HG02938 (cell line): ENCODE measurements around the gene PPM1H.

ENCODE experiments used
- ATAC-seq: cut with Tn5 transposase; IDR thresholded peaks from one replicate; pipeline ENCODE4 v1.9.1; 2021; ENCODE audit warnings: mild to moderate bottlenecking, moderate library complexity; ENCODE audit not compliant: unreplicated experiment

PPM1H gene

DNA sequence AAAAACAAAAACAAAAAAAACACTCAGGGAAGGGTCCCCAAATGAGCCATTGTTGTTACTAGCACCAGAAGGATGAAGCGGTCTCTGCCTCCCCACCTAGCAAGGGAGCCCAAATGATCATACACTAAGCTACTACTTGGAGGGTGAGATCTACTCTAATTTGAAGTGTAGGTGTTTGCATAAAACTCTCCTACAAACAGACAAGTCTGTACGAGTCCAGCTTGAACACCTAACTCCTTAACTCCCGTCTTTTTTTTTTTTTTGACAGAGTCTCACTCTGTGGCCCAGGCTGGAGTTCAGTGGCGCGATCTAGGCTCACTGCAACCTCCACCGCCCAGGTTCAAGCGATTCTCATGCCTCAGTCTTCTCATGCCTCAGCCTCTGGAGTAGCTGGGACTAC lies 132.6 kb downstream of the PPM1H start:
- ATAC-seq, result no peak

DNA sequence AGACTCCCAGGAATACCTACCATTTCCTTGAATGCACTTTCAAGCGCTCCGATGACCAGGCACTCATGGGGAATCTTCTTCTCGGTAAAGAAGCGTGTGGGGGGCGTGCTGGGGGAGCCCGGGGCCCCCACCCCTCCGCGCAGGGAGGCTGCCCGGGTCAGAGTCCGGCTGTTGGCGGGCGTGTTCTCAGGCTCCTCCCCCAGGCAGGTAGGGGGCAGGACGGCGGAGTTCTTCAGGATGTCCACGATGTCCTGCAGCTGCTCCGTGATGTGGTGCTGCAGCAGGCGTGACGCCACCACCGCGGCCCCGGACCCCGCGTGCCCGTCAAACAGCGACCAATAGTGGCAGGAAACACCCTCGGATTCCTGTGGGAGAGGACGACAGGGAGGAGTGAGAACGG lies 133.2 kb downstream of the PPM1H start:
- no peak for ATAC-seq

DNA sequence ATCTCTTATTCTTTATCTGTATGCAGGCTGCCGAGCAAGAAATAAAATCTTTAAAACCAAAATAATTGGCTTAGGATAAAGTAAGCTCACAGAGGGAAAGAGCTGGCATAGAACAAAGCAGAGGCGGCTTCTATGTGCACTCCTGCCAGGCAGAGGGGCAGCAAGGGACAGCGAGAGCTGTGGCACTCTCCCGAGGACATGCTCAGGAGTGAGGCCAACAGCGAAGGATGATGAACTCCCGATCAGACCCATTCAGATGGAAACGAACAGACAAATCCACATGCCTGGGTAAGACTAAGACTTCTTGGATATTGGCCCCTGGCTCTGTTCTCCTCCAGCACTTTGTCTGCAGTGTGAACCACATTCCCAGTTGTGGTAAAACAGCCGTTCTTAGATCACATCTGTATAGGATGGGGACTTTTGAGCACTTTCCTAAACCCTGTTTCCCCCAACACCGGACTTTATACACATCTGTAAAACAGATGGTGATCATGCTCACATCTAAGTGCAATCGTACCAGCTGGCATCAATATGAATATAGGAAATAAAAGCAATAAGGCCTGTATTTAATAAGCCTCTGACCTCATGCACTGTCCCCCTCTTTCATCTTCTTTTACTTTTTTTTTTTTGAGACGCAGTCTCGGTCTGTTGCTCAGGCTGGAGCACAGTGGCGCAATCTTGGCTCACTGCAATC lies 134.1 kb downstream of the PPM1H start:
- ATAC-seq, result no peak

DNA sequence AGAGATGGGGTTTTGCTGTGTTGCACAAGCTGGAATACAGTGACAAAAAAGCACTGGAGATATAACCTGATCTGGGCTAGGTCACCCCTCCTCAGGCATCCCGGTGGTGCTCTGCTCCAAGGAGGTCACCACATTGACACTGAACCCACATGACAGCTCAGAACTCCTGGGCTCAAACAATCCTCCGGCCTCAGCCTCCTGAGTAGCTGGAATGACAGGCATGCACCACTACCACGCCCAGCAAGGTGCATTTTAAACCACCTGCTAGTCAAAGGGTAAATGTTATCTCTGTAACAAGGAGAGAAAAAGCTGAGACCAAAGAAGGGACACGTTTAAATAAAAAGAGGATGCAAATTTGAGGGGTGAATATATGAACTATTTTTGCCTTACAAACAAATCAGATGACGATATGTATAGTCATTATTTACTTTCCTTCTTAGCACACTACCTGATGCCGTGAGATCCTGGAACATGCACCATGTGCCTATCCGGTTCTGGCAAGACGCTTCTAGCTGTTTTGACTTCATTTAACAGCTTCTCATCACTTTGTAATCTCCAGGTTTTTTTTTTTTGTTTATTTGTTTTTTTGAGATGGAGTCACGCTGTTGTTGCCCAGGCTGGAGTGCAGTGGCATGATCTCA lies 135.1 kb downstream of the PPM1H start:
- peak; percentile 58 for ATAC-seq

DNA sequence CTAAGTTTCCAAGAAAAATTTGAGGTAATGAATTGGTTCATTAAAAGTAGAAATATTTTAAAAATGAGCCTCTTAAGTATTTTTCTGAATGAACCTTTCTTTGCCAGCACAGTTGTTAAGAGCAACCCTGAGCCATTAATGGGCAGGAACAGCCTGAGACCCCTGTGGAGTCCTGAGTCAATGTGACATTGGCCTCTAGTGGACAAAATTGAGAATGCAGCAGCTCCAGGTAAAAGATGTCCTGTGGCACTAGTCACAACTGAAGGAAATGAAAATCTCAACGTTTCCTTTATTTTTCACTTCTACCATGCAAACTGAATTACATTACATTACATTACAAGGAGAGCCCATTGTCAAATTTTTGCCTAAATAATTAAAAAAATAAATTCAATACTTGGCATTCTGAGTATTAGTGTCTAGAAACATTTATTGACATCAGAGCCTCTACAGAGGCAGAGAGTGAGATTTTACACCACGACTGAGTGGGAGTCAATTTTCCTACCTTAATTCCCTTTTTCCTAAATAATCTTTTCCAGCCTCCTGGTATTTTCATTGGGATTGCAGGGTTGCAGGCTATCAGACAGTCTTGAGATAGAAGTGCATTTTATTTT lies 135.7 kb downstream of the PPM1H start:
- ATAC-seq, result peak; percentile 73

DNA sequence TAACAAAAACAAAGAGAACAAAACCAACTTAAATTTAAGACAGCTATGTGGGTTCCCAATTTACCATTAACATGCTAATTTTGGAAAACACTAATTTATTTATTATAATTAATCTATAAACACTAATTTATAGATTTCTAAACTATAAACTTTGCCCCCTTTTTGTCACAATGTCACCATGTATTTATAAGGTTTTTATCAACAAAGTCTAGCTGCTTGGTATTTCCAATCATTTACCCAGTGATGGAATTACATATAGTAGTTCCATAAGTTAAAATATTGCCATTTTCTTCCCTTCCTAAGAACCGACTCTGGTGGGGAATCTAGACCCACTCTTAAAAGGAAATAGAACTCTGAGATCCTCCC lies 140.7 kb downstream of the PPM1H start:
- ATAC-seq, result no peak

DNA sequence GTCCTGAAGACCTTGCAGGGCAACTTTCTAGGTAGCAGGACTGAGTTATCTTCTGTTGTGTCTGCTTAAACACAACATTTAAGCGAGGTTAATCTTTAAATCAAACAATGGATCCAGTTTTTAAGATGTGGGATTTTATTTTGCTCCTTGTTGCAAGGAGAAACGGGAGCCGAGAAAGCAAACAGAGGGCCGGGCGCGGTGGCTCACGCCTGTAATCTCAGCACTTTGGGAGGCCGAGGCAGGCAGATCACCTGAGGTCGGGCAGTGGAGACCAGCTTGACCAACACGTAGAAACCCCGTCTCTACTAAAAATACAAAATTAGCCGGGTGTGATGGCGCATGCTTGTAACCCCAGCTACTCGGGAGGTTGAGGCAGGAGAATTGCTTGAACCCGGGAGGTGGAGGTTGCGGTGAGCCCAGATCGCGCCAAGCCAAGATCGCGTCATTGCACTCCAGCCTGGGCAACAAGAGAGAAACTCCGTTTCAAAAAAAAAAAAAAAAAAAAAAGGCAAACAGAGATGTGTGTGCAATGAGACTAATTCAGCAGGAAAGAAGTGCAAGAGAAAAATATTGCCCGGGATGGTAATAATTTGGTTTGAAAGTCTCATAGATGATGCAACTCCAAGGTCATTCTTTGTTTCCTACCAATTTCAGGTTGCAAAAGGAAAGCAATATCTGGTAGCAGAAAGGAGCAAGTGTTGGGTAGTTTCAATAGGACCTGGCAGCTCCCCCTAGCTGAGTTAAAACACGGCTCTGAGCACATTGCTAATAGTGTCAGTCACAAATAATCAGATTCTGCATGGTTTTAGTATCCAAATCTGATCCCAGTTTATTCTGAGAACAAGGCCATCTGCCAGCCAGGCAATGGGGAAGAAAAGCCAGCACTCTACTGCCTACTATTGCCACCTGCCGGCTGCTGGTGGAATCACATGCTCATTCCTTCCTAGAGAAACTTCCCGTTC lies 141.4 kb downstream of the PPM1H start:
- ATAC-seq, result peak; percentile 62

DNA sequence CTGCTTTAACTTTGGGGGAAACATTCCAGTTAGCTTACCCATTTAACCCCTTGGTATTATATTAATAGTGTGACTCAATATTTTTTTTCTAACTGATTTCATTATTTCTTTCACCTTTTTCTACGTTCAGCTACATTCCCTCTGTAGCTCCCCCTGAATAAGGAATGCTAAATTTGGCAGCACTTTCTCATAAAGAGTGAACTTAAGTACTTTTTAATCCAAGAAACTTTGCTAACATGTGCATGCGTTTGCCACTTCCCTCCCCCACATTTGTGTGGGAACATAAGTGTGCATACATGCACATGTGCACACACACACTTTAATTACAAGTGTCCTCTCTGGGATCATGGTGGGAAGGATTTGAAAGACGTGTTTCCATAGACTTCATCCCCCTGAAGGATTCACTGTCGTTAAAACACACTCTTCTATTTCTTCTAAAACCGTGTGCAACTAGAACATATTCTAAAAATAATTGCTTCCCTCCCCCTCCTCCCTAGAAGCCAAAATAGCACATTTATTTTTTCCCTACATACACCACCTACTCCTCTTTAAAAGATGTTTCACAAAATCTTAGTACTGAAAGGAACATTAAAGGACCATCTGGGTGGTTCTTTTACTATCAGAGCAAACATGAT lies 142.6 kb downstream of the PPM1H start:
- ATAC-seq, result no peak

DNA sequence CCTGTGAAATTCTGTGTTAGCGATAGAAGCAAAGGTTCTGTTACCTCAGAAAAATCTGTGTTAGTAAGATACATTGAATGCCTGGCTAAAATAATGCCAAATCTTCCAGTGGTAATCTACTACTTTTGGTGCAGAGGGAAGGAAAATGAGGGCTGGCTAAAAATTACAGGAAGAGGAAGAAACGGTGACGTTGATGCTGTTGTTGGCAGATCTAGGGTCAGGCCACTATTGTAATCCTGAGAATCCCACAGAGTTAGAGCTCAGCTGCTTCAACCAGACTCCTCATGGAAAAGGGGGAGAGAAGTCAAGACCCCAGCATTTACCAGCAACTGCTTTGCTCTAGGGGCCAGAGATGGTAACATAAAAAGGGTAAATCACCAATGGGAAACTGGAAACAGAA lies 145.1 kb downstream of the PPM1H start:
- ATAC-seq, result no peak

DNA sequence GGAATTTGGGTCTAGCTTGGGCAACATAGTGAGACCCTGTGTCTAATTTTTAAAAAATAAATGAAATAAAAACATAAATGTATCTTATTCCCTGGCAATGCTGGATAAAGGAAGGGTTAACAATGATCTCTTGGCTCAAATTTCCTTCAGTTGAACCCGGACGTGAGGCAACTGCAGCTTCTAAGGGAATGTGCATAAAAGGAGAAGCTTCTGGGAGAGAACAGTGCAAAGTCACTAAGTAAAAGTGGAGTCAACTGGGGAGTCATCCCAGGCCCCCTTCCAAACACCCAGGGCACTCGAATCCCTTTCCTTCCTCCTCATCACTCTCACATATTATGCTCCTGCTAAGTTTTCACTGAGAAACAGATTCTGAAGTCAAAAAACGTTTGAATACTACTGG lies 147.3 kb downstream of the PPM1H start:
- no peak for ATAC-seq

DNA sequence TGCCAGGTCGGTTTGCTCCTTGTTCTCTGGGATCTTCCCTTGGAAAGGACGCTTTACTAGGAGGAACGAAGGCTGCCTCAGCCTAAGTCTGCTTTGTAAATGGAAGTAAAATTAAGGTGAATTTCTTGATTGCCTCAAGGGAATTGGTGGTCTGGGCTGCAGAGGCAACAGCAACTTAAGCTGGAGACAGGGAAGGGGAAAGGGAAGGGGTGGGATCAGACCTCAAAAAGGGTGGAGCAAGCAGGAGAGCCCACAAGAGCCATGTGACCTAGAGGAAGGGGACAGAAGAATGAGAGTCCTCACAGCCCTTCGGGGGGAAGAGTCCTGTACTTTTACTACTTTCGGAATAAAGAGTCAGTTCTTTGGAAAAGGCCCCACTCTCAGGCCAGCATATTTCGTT lies 147.9 kb downstream of the PPM1H start:
- ATAC-seq, result no peak

DNA sequence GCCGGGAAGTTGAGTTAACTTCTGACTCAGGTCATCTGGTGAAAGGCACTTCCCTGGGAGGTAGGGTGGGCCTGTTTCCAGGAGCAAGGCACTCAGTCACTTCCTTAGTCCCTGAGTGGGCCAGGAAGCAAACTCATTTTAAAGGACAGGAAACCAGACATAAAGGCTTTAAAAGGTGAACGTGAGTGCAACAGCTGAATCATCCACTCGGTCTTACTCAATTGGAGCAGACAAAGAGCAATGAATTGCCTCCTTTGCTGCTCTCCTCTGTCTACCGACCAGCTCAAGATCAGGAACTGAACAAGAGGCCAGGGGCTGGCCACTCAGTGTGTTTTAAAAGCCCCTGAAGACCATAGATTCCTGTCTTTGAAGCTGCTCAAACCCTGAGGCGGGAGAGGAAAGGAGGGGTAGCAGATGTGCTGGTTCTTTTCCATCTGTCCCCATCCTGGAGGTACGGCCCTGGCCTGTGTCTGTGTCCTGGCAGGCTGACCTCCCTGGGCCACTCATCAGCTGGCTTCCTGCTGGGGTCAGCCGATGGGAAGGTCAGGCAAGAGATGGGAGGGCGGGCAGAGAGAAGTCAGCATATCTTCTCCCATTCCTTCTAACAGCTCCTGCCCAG lies 148.9 kb downstream of the PPM1H start:
- no peak for ATAC-seq

DNA sequence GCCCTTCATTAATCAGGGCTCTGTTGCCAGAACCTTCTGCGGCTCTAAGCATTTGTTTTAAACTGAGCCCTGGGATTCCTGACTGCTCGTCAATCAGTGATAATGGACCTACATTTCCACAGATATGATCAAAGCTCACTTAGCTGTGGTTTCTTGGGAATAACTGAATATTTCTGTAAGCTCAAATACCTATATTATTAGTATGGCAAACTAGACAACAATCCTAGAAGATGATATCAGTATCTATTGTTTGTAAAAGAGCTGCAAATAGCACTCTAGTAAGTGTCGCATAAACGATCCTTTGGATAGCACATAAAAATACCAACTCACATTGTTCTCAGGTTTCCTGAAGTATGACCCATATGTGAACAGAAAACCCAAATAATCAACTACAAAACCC lies 150.4 kb downstream of the PPM1H start:
- no peak for ATAC-seq

DNA sequence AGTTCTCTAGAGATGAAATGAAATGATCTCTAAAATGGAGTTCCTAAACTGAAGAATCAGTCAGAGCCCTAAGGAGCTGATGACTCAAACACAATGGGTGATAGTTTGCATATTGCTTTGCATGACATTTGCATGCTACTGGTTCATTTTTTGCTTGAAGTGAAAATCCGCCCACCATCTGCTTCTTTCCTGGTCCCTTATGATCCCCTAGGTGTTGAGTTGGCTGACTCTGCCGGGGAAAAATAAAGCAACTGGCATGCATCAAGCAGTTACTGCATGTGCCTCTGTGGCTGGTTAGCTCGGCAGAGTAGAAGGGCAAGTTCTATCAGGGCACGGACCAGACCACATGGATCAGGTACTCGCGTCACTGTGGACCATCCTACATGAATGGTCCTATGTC lies 151.1 kb downstream of the PPM1H start:
- ATAC-seq, result no peak

DNA sequence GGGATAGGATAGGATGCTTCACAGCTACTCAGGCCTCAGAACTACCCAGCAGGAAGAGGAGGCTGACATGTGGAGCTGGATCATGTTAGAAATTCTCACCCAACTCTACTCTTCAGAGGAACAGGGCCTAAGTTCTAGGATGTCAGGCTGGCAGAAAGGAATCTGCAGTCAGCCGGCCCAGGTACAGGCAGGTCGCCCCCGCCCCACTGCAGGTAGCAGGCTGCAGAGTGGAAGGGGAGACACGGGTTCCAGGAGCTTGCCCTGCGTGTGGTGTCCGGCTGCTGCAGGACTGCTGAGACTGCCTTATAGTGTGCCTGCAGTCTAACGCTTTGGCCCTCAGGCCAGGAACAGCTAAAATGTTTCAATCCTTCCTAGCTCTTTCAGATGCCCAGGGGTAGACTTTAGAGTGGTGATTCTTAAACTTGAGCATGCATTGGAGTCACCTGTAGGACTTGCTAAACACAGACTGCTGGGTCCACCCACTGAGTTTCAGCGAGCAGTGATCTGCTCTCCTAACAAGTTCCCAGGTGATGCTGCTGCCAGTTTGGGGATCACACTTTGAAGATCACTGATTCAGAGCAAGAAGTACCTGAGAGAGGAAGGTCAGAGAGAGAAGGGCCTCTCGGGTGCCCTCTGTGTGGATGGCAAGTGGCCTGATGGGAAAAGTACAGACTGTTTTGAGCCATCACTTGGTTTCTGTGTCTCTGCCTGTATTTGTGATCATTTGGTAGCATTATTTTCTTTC lies 153.6 kb downstream of the PPM1H start:
- no peak for ATAC-seq

DNA sequence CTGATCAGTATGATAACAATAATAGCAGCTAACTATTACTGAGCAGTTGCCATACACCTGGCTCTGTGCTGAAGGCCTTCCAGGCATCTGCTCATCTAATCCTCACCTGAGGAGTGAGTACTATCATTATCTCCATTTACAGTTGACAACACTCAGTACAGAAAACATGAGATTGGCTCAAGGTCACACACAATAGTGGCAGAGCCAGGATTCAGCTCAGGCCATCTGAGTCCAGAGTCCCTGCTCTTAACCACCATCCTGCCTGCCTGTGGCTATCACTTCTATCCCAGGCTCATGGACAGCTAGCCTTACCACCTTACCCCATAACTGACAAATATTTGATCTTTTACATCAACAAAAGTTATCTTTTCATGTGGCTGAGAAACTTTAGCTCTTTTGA lies 155.5 kb downstream of the PPM1H start:
- ATAC-seq, result no peak

DNA sequence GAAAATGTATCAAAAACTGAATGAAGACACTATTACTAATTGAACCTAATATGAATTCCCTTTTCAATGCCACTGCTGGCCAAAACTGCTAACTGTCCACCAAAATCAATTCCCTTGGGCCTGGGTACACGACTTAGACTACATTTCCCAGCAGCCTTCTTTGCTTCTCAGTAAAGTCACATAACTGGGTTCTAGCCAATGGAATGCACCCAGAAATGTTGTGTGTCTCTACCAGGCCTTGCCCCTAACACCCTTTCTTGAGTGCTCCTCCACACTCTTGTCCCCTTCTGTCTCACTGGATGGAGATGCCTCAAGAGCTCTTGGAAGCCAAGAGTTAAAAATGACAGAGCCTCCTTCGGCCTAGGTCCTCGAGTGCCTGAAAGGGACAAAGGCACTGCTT lies 156.8 kb downstream of the PPM1H start:
- no peak for ATAC-seq

DNA sequence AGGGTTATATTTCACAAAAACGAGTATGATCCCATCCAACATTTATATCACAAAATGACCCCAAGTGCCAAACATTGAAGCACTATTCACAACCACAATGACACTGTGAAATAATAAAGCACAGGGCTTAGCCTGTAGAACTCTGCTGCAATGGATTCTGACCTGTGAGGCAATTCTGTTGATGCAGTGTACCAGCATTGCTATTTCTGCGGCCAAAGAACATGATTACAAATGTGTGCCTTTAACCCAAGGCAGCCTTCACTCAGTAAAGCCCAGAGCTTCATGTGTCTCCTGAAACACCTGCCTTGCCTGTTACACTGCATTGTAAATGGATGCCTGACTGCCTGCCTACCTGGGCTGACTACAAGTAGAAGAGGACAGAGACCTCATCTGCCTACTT lies 158.0 kb downstream of the PPM1H start:
- ATAC-seq, result no peak

DNA sequence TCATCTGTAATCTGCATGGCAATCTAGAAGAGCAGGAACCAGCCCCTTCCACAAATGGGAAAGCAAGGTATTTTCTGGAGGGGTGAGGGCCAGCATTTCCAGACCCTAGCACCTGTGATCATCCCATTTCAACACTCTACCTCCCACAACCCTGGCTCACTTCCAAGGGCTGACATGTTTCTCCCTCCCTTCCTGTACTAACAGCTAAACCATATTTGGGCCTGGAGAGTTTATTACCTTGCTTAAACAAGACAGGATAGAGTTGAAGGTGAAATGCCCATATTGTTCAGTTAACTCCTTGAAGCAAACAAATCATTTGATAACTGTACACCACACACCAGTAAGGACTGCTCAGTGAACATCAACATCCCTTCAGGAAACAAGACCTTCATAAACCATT lies 158.4 kb downstream of the PPM1H start:
- ATAC-seq, result no peak

DNA sequence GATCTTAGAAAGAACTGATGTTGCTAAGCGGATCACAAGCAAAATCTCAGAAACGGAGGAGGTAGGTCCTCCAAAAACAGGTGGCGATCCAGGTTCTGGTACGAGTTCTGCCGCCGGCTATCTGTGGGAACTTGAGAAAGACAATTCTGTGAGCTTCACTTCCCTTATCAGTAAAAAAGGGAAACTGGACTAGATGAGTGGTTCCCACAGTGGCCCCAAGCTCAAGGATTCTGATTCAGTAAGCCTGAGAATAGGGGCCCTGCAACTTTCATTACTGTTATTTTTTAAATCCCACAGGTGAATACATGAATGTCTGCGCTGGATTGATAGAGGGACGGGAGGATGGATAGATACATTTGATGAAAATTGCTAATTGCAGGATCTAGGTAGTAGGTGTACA lies 160.2 kb downstream of the PPM1H start:
- no peak for ATAC-seq
